Esophagus muscularis mucosa (tissue), 3 donors: ENCODE measurements around the gene CDRT4.

ENCODE experiments used
- EP300 ChIP-seq: sonication (generic); formaldehyde crosslinking; IDR thresholded peaks from one replicate; pipeline ENCODE4 v1.6.1; 2017; ENCODE audit warnings: antibody characterized with exemption
- TF ChIP-seq, protein P1 (sequence below), 3 experiments: fragments of 200-600 bp in 2 of 3; fragments of 450-650 bp in 1 of 3; sonication (generic) in 2 of 3; IDR thresholded peaks; one replicate each; pipeline ENCODE4 v1.5.1; 2017 to 2019; ENCODE audit warnings: antibody characterized with exemption in 3 of 3, mild to moderate bottlenecking in 2 of 3, moderate library complexity in 1 of 3

DNA sequence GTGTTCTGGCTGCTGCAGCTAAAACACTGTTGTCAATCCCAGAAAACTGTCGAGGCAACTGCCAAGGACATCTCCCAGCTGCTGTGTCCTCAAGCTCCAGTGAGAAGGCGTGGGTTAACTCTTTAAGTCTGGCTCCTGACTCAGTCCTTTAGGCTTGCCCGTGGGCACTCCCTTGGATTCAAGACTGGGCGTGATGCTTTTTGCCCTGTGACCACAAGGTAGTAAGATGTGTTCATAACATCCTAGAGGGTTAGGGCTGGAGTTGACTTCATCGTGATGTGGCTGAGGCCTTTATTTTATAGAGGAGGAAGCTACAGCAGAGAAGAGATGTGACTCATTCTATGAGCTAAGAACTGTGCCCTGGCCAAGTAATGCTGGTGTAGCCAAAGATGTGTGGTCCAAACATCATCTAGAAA, 75.1 kb downstream of the CDRT4 start:
- TF ChIP-seq EP300: no peak
- TF ChIP-seq, protein P1, sequence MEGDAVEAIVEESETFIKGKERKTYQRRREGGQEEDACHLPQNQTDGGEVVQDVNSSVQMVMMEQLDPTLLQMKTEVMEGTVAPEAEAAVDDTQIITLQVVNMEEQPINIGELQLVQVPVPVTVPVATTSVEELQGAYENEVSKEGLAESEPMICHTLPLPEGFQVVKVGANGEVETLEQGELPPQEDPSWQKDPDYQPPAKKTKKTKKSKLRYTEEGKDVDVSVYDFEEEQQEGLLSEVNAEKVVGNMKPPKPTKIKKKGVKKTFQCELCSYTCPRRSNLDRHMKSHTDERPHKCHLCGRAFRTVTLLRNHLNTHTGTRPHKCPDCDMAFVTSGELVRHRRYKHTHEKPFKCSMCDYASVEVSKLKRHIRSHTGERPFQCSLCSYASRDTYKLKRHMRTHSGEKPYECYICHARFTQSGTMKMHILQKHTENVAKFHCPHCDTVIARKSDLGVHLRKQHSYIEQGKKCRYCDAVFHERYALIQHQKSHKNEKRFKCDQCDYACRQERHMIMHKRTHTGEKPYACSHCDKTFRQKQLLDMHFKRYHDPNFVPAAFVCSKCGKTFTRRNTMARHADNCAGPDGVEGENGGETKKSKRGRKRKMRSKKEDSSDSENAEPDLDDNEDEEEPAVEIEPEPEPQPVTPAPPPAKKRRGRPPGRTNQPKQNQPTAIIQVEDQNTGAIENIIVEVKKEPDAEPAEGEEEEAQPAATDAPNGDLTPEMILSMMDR (IDR thresholded peaks at IDR 0.05): no peak
